Measurements from ENCODE around the gene VENTX. TPM values are rescaled to one million over a fixed set of nuclear protein-coding genes. Genes with fewer than 3 reads are reported as not detected.

Gene VENTX
- total and polyA plus RNA-seq, 2 donors (not counting 3 experiments of a cell fraction or from before 2014, with no cell fraction given) = not detected

DNA sequence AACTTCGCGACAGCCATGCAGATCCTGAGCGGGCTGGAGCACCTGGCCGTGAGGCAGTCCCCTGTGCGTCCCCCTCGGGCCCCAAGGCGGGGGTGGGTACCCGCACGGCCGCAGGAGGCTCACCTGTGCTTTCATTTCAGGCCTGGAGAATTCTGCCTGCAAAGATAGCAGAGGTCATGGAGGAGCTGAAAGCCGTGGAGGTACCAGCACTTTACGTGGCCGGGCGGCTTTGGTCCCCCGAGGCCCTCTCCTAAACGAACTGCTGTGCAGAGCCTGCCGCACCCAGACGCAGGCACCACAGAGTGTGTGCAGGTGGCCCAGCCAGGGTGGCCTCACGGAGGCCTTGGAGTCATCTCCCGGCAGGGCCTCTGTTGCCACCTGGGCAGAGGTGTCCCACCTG, 18.8 kb upstream of the VENTX start:
- TF ChIP-seq FOS (IDR thresholded peaks at IDR 0.05; ENCODE audit: borderline replicate concordance, insufficient read depth, low read length) (no peak), JUN (IDR thresholded peaks at IDR 0.05; ENCODE audit: borderline replicate concordance, insufficient read depth, insufficient read length, low read depth) (no peak), EZH2 (IDR thresholded peaks at IDR 0.05; ENCODE audit: borderline replicate concordance, low read depth, low read length, severe bottlenecking) (no peak), POLR2AphosphoS5 (IDR thresholded peaks at IDR 0.05; ENCODE audit: insufficient read depth, low read depth, low read length) (no peak), POLR2A (IDR thresholded peaks at IDR 0.05; ENCODE audit: low read depth, low read length) (no peak)
- TF ChIP-seq, protein P1, sequence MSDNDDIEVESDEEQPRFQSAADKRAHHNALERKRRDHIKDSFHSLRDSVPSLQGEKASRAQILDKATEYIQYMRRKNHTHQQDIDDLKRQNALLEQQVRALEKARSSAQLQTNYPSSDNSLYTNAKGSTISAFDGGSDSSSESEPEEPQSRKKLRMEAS (IDR thresholded peaks at IDR 0.05; ENCODE audit: insufficient read depth, insufficient read length) = no peak
- no peak for FAIRE-seq
- Histone ChIP-seq H3K27ac (ENCODE audit: insufficient read depth, low read depth, low read length) (no peak overlapping the region), H3K4me2 (ENCODE audit: insufficient read depth, low read length) (no peak overlapping the region), H3K9ac (replicated peaks; ENCODE audit: extremely low read depth, insufficient read depth, low read length) (no peak overlapping the region), H2AFZ (ENCODE audit: low read depth, low read length) (no peak overlapping the region), H3K4me3 (replicated peaks in 1 of 3; ENCODE audit: insufficient read depth in 1 of 3, low read depth in 1 of 3, low read length in 3 of 3) (no peak overlapping the region), H3K4me1 (ENCODE audit: control insufficient read depth, extremely low read depth, insufficient read depth, low read length) (no peaks in the 10 kb centered on the region), H4K20me1 (replicated peaks; ENCODE audit: control insufficient read depth, extremely low read depth, insufficient read depth, low read length) (no peaks in the 10 kb centered on the region), H3K9me1 (replicated peaks; ENCODE audit: control insufficient read depth, extremely low read depth, insufficient read depth, low read length) (no peaks in the 10 kb centered on the region), H3K79me2 (ENCODE audit: control insufficient read depth, insufficient read depth, low read length) (no peaks in the 10 kb centered on the region), H3K27me3 (ENCODE audit: control insufficient read depth in 2 of 2, insufficient read depth in 2 of 2, low read length in 2 of 2) (no peaks in the 10 kb centered on the region), H3K9me3 (replicated peaks; ENCODE audit: control insufficient read depth, insufficient read depth, low read length) (no peaks in the 10 kb centered on the region), H3K36me3 (ENCODE audit: control insufficient read depth in 2 of 2, extremely low read depth in 1 of 2, insufficient read depth in 2 of 2, low read length in 2 of 2) (no peaks in the 10 kb centered on the region)
- ChIA-PET POLR2A (no interaction called here), CTCF (no interaction called here)
- dilution Hi-C loops (cut with MboI; ENCODE audit: extremely low pct_ligation_motif_present, low sequenced_read_pairs) (no loop called here), intact Hi-C loops (cut with micrococcal nuclease) (no loop called here)
- no peak for DNase-seq (ENCODE audit: low read depth, low spot score)
- no TSS peak for BruUV-seq (replicated peaks)

DNA sequence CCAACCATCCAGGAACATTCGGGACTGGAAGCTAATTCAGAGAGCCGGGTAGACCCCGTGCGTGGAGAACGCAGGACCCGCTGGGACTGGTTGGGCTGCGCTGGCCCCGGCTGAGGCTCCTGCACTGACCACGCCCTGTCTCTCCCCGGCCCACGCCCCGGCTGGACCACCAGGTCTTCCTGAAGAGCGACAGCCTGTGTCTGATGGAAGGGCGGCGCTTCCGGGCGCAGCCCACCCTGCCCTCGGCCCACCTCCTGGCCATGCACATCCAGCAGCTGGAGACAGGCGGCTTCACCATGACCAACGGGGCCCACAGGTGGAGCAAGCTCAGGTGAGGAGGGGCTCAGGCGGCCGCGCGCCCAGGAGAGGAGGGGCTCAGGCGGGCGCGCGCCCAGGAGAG, 17.9 kb upstream of the VENTX start:
- DNase-seq (ENCODE audit: low read depth, low spot score) (no peak), FAIRE-seq (no peak)
- no peaks in the 10 kb centered on the region for H3K27me3 ChIP-seq (ENCODE audit: control insufficient read depth in 2 of 2, insufficient read depth in 2 of 2, low read length in 2 of 2)
- dilution Hi-C loops (cut with MboI; ENCODE audit: extremely low pct_ligation_motif_present, low sequenced_read_pairs) = no loop called here
- no peak overlapping the region for H3K4me2 ChIP-seq (ENCODE audit: insufficient read depth, low read length)
- no peak for TF ChIP-seq POLR2AphosphoS5 (IDR thresholded peaks at IDR 0.05; ENCODE audit: insufficient read depth, low read depth, low read length)
- no peak for TF ChIP-seq MYC (IDR thresholded peaks at IDR 0.05; ENCODE audit: low read depth, low read length)
- TF ChIP-seq FOS (IDR thresholded peaks at IDR 0.05; ENCODE audit: borderline replicate concordance, insufficient read depth, low read length) = no peak
- TF ChIP-seq, protein P1 (IDR thresholded peaks at IDR 0.05; ENCODE audit: insufficient read depth, insufficient read length) = no peak
- no peak overlapping the region for H3K4me3 ChIP-seq (replicated peaks in 1 of 3; ENCODE audit: insufficient read depth in 1 of 3, low read depth in 1 of 3, low read length in 3 of 3)
- no peaks in the 10 kb centered on the region for H3K4me1 ChIP-seq (ENCODE audit: control insufficient read depth, extremely low read depth, insufficient read depth, low read length)
- ChIA-PET POLR2A (no interaction called here), CTCF (no interaction called here)
- intact Hi-C loops (cut with micrococcal nuclease) = no loop called here
- no peak overlapping the region for H3K27ac ChIP-seq (ENCODE audit: insufficient read depth, low read depth, low read length)
- no peak overlapping the region for H3K9ac ChIP-seq (replicated peaks; ENCODE audit: extremely low read depth, insufficient read depth, low read length)
- no peaks in the 10 kb centered on the region for H4K20me1 ChIP-seq (replicated peaks; ENCODE audit: control insufficient read depth, extremely low read depth, insufficient read depth, low read length)
- BruUV-seq (replicated peaks) = no TSS peak
- no peaks in the 10 kb centered on the region for H3K79me2 ChIP-seq (ENCODE audit: control insufficient read depth, insufficient read depth, low read length)
- H3K36me3 ChIP-seq (ENCODE audit: control insufficient read depth in 2 of 2, extremely low read depth in 1 of 2, insufficient read depth in 2 of 2, low read length in 2 of 2) = no peaks in the 10 kb centered on the region
- H3K9me1 ChIP-seq (replicated peaks; ENCODE audit: control insufficient read depth, extremely low read depth, insufficient read depth, low read length) = no peaks in the 10 kb centered on the region
- H3K9me3 ChIP-seq (replicated peaks; ENCODE audit: control insufficient read depth, insufficient read depth, low read length) = no peaks in the 10 kb centered on the region
- H2AFZ ChIP-seq (ENCODE audit: low read depth, low read length) = no peak overlapping the region

All from endothelial cell of umbilical vein (primary cell).